Hematopoietic multipotent progenitor cell treated with erythropoietin and hydrocortisone succinate and interleukin-3 and kit ligand, for 17 days (in vitro differentiated cells): ENCODE results near the gene BCL7C.
A peak's percentile ranks its signal among the peaks of the same experiment; 100 is the strongest.

Source experiments
- DNase-seq: peaks from one replicate; pipeline ENCODE4 v3.0.0-alpha.2; 2015; ENCODE audit warnings: low spot score

Gene BCL7C

DNA sequence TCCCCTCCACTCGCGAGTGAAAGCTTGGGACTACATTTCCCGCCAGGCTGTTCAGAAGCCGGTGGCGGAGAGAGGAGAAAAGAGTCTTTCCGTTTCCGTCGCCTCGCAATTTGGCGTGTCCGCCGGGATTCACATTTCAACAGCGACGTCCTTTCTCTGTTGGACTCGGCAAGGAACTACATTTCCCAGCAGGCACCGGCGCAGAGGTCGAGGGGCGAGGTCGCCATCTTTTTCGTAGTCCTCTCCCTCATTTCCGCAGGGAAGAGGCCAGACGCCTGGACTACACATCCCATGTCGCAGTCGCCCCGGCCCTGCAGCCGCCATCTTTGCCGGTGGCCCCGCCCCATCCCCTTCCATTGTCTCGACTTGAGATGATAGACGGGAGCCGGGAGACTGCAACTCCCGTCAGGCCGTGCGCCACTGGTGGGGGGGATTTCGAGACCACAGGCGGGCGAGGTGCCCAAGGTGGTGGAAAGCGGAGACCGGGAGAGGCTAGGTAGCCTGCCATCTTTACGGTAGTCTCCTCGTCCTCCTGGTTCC lies 28.6 kb upstream of the BCL7C start:
- peak; percentile 98 for DNase-seq

DNA sequence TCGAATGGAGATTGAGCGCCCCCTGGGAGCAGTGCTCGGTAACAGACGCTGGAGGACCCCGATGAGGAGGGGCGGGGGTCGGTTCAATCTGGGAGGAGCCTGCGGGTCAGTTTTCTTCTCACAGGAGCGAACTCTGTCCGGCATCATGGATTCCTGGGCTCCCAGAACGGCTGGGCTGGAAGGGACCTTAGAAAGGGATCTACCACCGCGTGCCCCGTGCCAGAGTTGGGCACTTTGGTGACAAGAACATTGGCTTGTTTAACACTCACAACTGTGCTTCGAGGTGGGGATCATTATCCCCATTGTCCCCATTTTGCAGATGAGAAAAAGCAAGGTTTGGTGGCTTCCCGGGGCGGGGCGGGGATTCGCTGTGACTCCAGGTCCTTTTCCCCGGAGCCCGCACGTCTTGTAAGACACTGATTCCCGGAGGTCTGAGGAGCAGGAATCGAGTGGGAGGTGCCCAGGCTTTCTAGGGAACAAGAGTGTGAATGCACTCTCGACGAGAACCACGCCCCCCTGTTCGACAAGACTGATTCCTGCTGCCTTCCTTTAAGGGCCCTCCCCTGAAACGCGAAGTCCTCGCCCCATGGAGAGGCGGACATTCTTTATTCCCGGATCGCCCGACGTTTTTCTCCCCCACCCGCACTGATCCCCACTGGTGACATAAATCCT lies 28.0 kb upstream of the BCL7C start:
- peak; percentile 71 for DNase-seq

DNA sequence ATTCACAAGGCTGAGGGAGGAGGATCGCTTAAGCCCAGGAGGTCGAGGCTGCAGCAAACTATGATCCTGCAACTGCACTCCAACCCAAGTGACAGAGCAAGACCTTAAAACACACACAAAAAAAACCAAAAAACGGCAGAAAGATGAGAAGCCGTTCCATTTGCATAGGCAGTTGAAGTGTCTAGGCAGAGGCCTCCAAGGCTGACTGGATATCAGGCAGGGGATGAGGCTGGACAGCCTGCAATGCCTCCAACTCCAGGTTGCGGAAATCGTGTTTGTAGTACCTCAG lies 27.5 kb upstream of the BCL7C start:
- no peak for DNase-seq

DNA sequence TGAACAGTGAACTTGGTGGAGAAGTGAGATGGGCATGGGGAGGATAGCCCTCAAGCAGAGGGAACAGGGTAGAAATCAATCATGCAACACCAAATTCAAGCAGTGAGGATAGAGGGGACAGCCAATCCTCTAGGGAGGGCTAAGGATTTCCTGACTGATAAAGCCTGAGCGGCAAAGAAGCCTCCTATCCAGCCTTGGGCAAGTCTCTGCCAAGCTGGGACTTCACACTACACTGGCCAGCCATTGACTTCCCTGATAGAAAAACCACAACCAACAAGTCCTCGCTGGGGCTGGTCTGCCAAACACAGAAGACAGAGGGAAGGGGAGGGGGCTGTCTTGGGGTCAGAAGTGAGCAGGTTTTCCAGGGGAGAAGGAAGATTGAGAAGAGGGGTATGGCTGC lies 27.0 kb upstream of the BCL7C start:
- DNase-seq, result no peak

DNA sequence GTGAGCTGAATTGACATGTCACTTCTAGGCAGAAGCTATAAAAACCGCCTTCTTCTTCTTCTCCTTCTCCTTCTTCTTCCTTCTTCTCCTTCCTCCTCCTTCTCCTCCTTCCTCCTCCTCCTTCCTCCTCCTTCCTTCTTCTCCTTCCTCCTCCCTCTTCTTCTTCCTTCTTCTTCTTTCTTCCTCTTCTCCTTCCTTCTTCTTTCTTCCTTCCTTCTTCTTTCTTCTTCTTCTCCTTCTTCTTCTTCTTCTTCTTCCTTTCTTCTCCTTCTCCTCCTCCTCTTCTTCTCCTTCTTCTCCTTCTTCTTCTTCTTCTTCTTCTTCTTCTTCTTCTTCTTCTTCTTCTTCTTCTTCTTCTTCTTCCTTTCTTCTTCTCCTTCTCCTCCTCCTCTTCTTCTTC lies 24.7 kb upstream of the BCL7C start:
- DNase-seq, result no peak

DNA sequence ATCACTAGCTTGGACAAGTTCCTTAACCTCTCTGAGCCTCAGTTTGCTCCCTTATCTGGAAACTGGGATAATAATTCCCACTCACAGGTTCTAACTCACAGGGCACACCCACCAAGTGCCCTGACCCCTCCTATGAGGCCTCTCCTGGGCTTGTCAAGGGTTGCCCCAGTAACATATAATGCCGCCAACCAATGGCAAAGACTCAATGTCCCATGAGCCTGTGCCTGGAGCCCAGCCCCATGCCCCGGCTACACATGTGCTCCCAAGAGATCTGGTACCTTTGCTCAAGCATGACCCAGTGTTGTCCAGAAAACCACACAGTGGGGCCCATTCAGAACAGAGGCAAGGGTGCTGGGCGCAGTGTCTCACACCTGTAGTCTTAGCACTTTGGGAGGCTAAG lies 21.0 kb upstream of the BCL7C start:
- no peak for DNase-seq

DNA sequence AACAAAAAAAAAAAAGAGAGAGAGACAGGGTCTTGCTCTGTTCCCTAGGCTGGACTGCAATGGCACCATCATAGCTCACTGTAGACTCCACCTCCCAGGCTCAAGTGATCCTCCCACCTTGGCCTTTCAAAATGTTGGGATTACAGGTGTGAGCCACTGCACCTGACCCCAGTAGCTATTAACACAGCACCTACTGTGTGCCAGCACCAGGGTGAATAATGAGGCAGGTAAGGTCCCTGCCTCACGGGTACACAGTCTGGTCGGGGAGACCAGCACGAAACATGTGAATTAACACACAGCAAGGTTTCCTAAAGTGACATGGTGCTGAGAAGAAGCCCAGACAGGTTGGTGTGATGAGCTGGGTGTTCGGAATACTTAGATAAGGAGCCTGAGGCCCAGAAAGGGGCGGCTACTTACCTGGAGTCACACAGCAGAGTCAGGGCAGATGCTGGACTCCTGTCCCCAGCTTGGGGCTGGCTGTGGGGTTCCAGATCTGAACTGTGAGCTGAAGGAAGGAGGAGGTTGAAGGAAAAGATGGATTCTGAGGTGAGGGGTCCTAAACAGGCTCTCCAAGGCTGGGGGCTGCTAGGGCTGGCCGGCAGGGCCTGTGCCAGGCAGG lies 19.0 kb upstream of the BCL7C start:
- DNase-seq, result no peak

DNA sequence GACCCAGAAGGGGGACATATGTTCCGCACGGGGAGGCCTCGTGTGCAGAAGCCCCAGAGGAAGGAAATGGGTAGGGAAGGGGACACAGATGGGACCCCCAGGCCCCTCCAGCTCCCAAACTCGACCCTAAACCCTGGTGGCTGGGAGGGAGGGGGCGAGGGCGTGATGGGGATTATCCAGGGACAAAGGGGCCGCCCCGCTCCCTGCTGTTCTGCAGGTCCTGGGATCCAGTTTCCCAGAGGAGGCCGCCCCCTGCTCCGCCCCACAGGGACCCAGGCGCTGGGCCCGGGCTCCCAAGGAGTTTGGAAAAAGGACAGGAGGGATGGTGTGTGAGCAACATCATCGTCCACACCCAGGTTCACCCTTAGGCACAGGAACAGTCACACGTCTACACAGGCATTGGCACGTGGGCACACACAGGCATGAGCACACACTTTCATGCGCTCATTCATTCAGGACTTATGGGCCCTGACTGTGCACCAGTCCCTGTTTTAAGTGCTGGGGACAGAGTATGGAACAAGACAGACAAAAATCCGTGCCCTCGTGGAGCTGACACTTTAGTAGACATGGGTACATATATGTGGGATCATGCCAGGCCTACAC lies 16.7 kb upstream of the BCL7C start:
- DNase-seq, result no peak

DNA sequence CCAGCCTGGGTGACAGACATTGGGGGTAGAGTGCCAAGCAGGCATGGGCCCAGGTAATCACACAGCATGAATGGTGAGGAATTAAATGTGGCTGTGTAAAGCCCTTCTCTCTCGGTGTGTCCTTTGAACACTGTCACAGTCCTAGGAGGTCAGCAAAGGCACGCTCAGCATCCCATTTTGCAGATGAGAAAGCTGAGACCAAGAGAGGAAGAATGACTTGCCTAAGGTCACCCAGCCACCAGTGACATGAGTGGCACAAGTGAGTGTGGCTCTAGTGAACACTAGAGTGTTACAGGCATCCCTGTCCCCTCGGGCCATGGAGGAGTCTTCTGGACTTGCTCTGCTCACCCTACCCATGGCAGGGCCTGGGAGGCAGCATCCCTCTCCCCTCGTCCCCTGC lies 13.2 kb upstream of the BCL7C start:
- DNase-seq, result no peak

DNA sequence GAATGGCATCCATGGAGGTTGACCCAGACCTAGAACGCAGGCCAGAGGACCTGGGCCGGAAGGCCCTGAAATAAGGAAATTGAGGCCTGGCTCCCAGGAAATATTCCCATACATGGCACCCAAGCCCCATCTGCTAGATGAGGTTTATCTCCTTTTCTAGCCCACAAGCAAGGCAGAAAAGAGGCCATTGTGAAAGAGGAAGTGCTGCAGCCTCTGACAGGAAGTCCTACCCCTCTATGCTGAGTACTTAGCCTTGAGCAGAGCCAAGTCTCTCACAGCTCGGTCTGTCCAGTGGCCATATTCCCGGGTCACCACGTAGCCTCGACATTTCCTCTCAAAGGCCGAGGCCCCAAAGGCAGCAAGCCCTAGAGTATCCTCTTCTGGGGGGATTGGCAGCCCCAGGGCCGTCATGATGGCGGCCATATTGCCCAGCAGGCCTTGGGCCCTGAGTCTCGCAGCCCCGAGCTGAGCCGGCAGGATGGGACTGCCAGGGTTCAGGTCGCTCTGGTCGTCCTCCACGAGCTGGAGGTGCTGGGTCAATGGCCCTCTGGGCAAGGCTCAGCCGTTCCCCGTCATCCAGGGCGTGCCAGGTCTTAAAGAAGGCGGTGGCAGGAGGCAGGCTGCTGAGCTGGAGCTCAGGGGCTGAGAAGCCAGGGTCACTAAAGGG lies 10.4 kb upstream of the BCL7C start:
- DNase-seq, result no peak

DNA sequence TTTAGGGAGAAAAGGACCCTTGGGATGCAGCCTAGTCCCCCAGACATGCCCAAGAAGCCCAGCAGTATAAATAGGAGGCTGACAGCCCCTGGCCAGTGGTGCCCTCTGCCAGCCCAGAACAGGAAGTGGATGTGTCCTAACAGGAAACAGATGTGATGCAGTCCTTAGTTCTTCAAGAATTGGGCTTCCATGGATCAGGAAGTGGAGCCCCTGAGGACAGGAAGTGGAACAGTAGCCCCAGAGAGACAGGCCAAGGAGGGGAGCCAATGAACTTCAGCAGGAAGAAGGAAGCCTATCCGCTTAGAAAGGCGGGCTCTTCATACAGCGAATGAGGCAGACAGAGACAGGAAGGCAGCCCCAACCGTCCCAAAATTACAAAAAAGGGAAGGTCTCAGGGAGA lies 9.7 kb upstream of the BCL7C start:
- DNase-seq, result no peak

DNA sequence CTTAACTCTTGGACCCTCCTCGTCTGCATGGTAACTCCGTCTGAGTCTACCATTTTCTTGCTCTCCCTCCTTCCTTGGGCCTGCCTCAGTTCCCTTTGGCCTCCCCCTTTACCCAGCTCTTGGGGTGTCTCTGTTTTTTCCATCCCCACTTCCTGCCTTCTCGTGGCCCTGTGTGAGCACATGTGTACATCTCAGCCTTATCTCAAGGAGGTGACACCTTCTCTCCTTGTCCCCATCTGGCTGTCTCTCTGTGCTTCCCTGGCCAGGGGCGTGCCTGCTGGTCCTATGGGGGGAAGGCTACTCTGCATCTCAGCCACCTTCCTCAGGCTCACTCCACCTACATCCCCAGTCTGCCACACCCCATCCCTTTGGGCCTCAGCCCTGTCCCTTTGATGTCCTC lies 9.1 kb upstream of the BCL7C start:
- no peak for DNase-seq

DNA sequence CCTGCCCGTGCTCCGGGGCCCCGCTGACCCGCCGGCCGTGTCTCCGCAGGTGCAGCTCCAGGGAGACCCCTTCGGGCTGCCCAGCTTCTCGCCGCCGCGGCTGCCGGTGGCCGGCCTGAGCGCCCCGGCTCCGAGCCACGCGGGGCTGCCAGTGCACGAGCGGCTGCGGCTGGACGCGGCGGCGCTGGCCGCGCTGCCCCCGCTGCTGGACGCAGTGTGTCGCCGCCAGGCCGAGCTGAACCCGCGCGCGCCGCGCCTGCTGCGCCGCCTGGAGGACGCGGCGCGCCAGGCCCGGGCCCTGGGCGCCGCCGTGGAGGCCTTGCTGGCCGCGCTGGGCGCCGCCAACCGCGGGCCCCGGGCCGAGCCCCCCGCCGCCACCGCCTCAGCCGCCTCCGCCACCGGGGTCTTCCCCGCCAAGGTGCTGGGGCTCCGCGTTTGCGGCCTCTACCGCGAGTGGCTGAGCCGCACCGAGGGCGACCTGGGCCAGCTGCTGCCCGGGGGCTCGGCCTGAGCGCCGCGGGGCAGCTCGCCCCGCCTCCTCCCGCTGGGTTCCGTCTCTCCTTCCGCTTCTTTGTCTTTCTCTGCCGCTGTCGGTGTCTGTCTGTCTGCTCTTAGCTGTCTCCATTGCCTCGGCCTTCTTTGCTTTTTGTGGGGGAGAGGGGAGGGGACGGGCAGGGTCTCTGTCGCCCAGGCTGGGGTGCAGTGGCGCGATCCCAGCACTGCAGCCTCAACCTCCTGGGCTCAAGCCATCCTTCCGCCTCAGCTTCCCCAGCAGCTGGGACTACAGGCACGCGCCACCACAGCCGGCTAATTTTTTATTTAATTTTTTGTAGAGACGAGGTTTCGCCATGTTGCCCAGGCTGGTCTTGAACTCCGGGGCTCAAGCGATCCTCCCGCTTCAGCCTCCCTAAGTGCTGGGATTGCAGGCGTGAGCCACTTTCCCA lies 8.4 kb upstream of the BCL7C start:
- peak; percentile 63 for DNase-seq

DNA sequence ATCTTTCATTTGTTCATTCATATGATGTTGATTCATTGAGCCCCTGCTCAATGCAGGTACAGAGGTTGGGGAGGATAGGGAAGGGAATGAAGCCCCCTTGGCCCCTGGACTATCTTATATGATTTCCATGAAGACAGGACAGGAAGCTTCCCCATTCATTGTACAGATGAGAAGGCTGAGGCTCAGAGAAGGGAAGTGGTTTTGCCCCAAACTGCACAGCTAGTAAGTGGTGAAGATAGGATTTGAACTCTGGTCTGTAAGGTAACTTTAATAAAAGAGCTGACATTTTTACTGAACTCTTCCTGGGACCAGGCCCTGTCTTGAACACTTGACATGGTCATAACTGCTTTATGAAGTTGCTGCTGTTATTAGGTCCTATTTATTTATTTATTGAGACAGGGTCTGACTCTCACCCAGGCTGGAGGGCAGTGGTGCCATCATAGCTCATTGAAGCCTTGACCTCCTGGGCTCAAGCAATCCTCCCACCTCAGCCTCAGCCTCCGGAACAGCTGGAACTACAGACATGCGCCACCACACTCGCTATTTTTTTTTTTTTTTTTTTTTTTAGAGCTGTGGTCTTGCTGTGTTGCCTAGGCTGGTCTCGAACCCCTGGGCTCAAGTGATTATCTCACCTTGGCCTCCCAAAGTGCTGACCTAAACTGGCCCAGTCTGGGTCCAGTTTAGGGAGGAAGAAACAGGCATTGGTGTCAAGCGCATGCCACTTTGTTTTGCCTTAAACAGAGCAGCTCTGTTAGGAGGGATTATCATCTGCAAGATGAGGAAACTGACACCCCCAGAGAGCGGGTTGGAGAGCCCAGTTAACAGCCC lies 7.5 kb upstream of the BCL7C start:
- no peak for DNase-seq

DNA sequence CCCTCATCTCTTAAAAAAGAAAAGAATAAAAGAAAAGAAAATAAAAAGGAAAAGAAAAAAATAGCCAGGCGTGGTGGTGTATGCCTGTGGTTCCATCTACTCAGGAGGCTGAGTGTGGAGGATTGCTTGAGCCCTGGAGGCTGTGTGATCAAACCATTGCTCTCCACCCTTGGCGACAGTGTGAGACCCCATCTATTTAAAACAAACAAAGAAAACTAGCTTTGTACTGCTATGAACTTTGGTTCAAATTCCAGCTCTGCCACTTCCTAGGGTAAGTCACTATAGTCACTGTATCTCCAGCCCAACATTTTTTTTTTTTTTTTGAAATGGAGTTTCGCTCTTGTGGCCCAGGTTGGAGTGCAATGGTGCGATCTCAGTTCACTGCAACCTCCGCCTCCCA lies 6.7 kb upstream of the BCL7C start:
- DNase-seq, result no peak

DNA sequence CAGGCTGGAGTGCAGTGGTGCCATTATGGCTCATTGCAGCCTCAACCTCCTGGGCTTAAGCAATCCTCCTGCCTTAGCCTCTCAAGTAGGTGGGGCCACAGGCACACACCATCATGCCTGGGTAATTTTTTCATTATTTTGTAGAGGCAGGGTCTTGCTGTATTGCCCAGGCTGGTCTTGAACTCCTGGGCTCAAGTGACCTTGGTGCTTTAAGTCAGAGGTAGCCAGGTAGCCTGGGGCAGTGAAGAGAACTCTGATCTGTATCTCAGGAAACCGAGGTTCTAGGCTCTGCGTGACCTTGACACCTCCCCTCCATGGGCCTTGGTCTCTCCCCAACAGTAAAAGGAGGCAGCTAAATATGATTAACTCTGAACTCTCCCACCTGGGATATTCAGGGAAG lies 5.9 kb upstream of the BCL7C start:
- no peak for DNase-seq

DNA sequence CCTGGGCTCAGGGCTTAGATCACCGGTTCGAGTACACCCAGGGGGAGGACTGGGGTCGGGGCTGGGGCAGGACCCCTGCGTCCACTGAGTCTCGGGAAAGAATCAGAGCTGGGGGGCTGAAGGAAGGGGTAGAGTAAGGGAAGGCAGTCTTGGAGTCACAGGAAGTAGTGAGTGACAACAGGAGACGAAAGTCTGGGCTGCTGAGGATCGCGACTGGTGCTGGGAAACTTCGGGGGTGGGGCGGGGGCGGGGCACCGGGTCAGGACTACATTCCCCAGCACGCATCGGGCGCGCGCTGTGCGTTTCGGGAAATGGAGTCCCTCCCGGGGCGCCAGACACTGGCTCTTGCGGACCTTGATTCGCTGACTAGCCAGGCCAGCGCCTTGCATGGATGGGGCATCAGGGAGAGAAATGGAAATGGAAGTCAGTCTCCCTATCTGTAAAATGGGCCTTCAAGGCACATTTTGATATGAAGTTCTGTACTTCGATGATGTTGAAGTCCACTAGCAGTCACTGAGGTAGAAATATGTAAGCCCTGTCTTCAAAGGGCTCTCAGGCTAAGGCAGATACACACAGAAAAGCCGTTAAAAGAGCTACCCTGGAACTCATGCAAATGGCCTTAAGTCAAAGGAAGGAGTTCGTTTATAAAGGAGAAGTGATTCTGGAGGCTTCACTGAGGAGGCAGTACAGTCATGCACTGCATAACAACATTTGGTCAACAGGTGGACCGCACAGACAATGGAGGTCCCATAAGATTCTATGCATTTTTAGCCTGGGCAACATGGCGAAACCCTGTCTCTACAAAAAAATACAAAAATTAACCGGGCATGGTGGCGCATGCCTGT lies 3.2 kb upstream of the BCL7C start:
- peak; percentile 81 for DNase-seq

DNA sequence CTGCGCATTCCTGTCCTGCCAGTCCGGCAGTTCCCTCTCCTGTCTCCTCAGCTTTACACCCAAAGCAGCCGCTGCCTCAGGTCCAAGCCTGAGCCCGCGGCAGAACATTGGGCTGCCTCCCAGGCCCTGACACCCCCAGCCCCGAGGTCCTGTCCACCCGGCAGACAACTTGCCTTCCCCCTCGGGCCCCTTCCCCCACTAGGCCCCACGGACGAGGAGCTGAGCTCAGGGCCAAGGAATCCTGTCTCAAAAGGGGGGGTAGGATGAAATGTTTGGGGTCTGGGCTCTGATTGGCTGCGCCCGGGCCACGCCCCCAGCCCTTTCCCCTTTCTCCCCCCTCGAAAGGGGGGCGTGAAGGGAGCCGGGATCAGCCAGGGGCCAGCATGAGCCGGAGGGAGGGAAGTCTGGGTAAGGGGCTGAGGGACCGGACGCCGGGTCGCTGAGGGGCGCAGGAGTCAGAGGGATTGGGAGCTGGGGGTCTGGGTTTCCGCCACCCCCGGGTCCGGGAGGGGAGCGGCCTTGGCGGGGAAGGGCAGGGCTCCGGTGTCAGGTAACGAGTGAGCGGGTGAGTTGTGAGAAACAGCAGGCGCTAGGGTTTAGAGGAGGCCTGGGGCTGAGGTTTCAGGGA lies 2.5 kb upstream of the BCL7C start, which contains the start of gene CTF1:
TSS of gene CTF1 (plus strand) at position 354 of the 628 bp plus-strand sequence. CDS start at position 384, 30 bp downstream.
- no peak for DNase-seq

DNA sequence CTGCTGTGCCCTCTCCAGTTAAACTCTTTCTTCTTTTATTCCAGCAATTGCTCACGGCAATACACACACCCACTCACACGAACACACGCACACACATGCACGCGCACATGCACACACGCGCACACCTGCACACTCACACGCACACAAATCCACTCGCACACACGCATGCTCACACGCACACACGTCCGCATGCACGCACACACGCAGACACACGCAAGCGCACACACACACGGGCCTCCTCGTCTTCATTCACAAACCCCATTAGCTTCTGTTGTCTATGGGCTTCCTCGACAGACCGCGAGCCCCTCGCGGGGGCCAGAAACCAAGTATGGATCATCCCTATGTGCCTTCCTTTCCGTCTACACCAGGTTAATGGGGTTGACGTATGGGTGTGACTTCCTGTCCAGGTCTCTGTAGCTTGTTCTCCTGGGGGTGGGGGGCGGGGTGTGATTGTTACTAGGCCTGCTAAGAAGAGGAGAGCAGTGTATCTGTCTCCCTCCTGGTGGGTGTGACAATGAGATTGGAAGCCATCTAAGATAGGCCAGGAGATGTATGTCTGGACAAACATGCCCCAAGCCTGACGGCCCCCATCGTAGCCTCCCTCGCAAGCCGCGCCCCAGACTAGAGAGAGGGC lies 1.9 kb upstream of the BCL7C start:
- DNase-seq, result no peak
